HepG2 (cell line): ENCODE data around the gene CLDND2. TPM values are rescaled to one million over a fixed set of nuclear protein-coding genes. Genes with fewer than 3 reads are reported as not detected.

ENCODE experiments used
- CBFB ChIP-seq: sonication (generic); formaldehyde crosslinking; IDR thresholded peaks from 2 replicates; pipeline ENCODE4 v1.4.0; 2020; ENCODE audit warnings: missing genetic modification reagents
- CREB3 ChIP-seq: sonication (generic); formaldehyde crosslinking; IDR thresholded peaks from 2 replicates; pipeline ENCODE4 v1.5.0; 2020; ENCODE audit warnings: missing genetic modification reagents
- HIVEP1 ChIP-seq: sonication (generic); formaldehyde crosslinking; IDR thresholded peaks from 2 replicates; pipeline ENCODE4 v1.4.0; 2020; ENCODE audit warnings: mild to moderate bottlenecking, missing genetic modification reagents
- HMG20A ChIP-seq: IDR thresholded peaks from 2 replicates; pipeline ENCODE4 v1.6.1; 2016; ENCODE audit warnings: borderline replicate concordance
- HMGXB3 ChIP-seq: sonication (generic); formaldehyde crosslinking; IDR thresholded peaks from 2 replicates; pipeline ENCODE4 v1.4.0; 2020; ENCODE audit warnings: missing genetic modification reagents, borderline replicate concordance
- HOXA5 ChIP-seq: sonication (generic); formaldehyde crosslinking; IDR thresholded peaks from 2 replicates; pipeline ENCODE4 v1.4.0; 2020; ENCODE audit warnings: missing genetic modification reagents
- IKZF4 ChIP-seq: sonication (generic); formaldehyde crosslinking; IDR thresholded peaks from 2 replicates; pipeline ENCODE4 v1.5.1; 2020; ENCODE audit warnings: borderline replicate concordance, mild to moderate bottlenecking, low read depth, missing genetic modification reagents; ENCODE audit errors: not compliant biosample characterization
- KLF13 ChIP-seq: sonication (generic); formaldehyde crosslinking; IDR thresholded peaks from 2 replicates; pipeline ENCODE4 v1.4.0; 2020; ENCODE audit warnings: mild to moderate bottlenecking, missing genetic modification reagents
- MAFG ChIP-seq: sonication (generic); formaldehyde crosslinking; IDR thresholded peaks from 2 replicates; pipeline ENCODE4 v1.5.1; 2020; ENCODE audit warnings: mild to moderate bottlenecking, missing genetic modification reagents
- NFE2 ChIP-seq: sonication (generic); formaldehyde crosslinking; IDR thresholded peaks from 2 replicates; pipeline ENCODE4 v1.4.0; 2020; ENCODE audit warnings: missing genetic modification reagents
- PBX3 ChIP-seq: sonication (generic); formaldehyde crosslinking; IDR thresholded peaks from 2 replicates; pipeline ENCODE4 v1.8.1; 2023; ENCODE audit warnings: missing genetic modification reagents, inconsistent platforms, borderline replicate concordance
- PCBP1 ChIP-seq: fragments of 200-400 bp; formaldehyde crosslinking; IDR thresholded peaks from 2 replicates; pipeline ENCODE4 v1.6.1; 2017; ENCODE audit warnings: mild to moderate bottlenecking, low read depth, low read length, borderline replicate concordance
- RNF2 ChIP-seq: fragments of 450-650 bp; conservative IDR thresholded peaks from 2 replicates; pipeline ENCODE4 v1.6.1; 2016; ENCODE audit warnings: low read depth
- SRY ChIP-seq: sonication (generic); formaldehyde crosslinking; IDR thresholded peaks from 2 replicates; pipeline ENCODE4 v1.8.0; 2022; ENCODE audit warnings: mild to moderate bottlenecking, missing genetic modification reagents
- TCF12 ChIP-seq, 2 experiments: fragments of 450-650 bp in 1 of 2; sonication (generic) in 1 of 2; formaldehyde crosslinking in 1 of 2; IDR thresholded peaks; 2 replicates each; pipeline versions ENCODE4 v1.6.1 to v1.8.0; 2017 to 2022; ENCODE audit warnings: antibody characterized with exemption in 1 of 2, mild to moderate bottlenecking in 1 of 2, missing genetic modification reagents in 1 of 2, moderate library complexity in 1 of 2
- TRIM24 ChIP-seq: sonication (generic); formaldehyde crosslinking; IDR thresholded peaks from 2 replicates; pipeline ENCODE4 v1.8.0; 2022; ENCODE audit warnings: mild to moderate bottlenecking, missing genetic modification reagents
- ZBTB7B ChIP-seq: sonication (generic); formaldehyde crosslinking; IDR thresholded peaks from 2 replicates; pipeline ENCODE4 v1.4.0; 2020; ENCODE audit warnings: missing genetic modification reagents
- ZNF432 ChIP-seq: sonication (generic); formaldehyde crosslinking; IDR thresholded peaks from 2 replicates; pipeline ENCODE4 v1.5.0; 2020; ENCODE audit warnings: missing genetic modification reagents, mild to moderate bottlenecking, borderline replicate concordance
- ZNF570 ChIP-seq: sonication (generic); formaldehyde crosslinking; IDR thresholded peaks from 2 replicates; pipeline ENCODE4 v1.4.0; 2020; ENCODE audit warnings: mild to moderate bottlenecking, missing genetic modification reagents, borderline replicate concordance
- ZNF670 ChIP-seq: sonication (generic); formaldehyde crosslinking; IDR thresholded peaks from 2 replicates; pipeline ENCODE4 v1.8.0; 2022; ENCODE audit warnings: mild to moderate bottlenecking, missing genetic modification reagents, borderline replicate concordance
- ZSCAN22 ChIP-seq: sonication (generic); formaldehyde crosslinking; IDR thresholded peaks from 2 replicates; pipeline ENCODE4 v1.4.0; 2020; ENCODE audit warnings: mild to moderate bottlenecking, missing genetic modification reagents
- polyA plus RNA-seq, 8 experiments: library from polyadenylated mRNA; depleted of rRNA in 3 of 8; stranded (reverse) in 7 of 8; unstranded in 1 of 8; fragments of >200 nt; fragmentation: Illumina TruSeq in 4 of 8; extraction: Trizol in 4 of 8; gene quantifications; 2 replicates each; pipeline versions ENCODE4 v1.2.1 to v1.2.3, GENCODE V29; 2011 to 2016; ENCODE audit warnings: low read depth in 4 of 8, missing spikeins in 1 of 8, mixed read lengths in 1 of 8; ENCODE audit not compliant: insufficient read depth in 1 of 8
- total RNA-seq, 5 experiments: library from RNA; depleted of rRNA; stranded (reverse); fragments of >200 nt; fragmentation: Illumina TruSeq; extraction: Trizol; gene quantifications; 2 replicates each; pipeline ENCODE4 v1.2.3, GENCODE V29; 2016; ENCODE audit warnings: low read depth in 1 of 5
- TF ChIP-seq, protein P1 (sequence below): sonication (generic); formaldehyde crosslinking; IDR thresholded peaks from 2 replicates; pipeline ENCODE4 v1.8.1; 2023; ENCODE audit warnings: mild to moderate bottlenecking, missing genetic modification reagents

Gene CLDND2
- total and polyA plus RNA-seq, 2 of the 13 experiments (the other 11 are each of a cell fraction or from before 2014, with no cell fraction given), result 0.84 to 1.8 TPM

DNA sequence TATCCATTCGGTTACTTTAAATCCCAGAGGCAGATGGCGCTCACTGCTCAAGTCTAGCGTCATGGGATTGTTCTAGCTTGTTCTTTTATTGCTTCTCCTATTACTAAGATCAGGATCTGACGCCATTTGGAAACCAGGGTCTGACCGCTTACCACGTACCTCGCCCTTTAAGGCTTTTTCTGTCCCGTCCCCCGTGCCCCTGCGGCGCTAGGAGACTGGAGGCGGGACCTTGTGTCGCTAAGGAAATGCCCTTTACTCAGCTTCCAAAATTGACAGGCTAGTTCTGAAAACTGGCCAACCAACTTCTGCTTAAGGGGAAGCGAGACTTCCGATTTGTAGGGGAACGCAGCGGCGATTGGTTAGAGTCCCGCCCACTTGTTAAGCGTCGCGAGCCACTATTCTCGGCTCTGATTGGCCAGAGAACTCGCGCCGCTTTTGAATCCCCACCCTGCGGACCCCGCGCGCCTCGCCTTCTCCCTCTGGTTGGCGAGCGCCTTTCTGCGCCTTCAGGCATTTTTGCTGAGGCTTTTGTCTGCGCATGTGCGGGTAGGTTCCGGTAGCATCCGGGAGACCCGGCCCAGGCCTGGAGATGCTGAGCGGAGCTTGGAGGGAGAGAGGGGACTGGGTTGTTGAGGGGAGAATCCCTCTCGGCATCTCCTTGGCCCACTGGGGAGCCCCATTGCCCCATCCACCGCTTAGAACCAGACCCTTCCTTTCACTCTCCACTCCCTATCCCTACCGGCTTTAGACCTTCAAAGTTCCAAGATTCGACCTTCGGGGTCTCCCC lies 25.4 kb upstream of the CLDND2 start (continued):
- TF ChIP-seq ZBTB7B (CRISPR knock-in tag), result no peak
- no peak for TF ChIP-seq HOXA5 (CRISPR knock-in tag)
- no peak for TF ChIP-seq ZNF570 (CRISPR knock-in tag)
- TF ChIP-seq RNF2, result peak; percentile 84
- no peak for TF ChIP-seq CREB3 (CRISPR knock-in tag)
- TF ChIP-seq HMG20A (CRISPR knock-in tag), result no peak
- peak; percentile 52; the same call in 1 of the 2 replicates for TF ChIP-seq PBX3 (CRISPR knock-in tag)
- TF ChIP-seq NFE2 (CRISPR knock-in tag), result no peak
- peak; percentile 99 for TF ChIP-seq HMGXB3 (CRISPR knock-in tag)
- TF ChIP-seq ZNF432 (CRISPR knock-in tag), result no peak
- no peak for TF ChIP-seq TRIM24 (CRISPR knock-in tag)
- no peak for TF ChIP-seq KLF13 (CRISPR knock-in tag)
- no peak for TF ChIP-seq SRY
- TF ChIP-seq, protein P1, sequence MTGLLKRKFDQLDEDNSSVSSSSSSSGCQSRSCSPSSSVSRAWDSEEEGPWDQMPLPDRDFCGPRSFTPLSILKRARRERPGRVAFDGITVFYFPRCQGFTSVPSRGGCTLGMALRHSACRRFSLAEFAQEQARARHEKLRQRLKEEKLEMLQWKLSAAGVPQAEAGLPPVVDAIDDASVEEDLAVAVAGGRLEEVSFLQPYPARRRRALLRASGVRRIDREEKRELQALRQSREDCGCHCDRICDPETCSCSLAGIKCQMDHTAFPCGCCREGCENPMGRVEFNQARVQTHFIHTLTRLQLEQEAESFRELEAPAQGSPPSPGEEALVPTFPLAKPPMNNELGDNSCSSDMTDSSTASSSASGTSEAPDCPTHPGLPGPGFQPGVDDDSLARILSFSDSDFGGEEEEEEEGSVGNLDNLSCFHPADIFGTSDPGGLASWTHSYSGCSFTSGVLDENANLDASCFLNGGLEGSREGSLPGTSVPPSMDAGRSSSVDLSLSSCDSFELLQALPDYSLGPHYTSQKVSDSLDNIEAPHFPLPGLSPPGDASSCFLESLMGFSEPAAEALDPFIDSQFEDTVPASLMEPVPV, result 0 out of 2 replicates have a peak, but pooled peaks have one; percentile 47
- peak; percentile 67; the same call in 1 of the 2 replicates for TF ChIP-seq HIVEP1 (CRISPR knock-in tag)
- no peak for TF ChIP-seq TCF12 (IDR thresholded peaks at IDR 0.05)
- peak; percentile 33; the same call in 1 of the 2 replicates for TF ChIP-seq TCF12 (CRISPR knock-in tag; IDR thresholded peaks at IDR 0.05)
- peak; percentile 84; the same call in 1 of the 2 replicates for TF ChIP-seq PCBP1
- no peak for TF ChIP-seq CBFB (CRISPR knock-in tag)
- no peak for TF ChIP-seq IKZF4 (CRISPR knock-in tag)
- no peak for TF ChIP-seq MAFG
- TF ChIP-seq ZNF670 (CRISPR knock-in tag), result no peak
- TF ChIP-seq ZSCAN22 (CRISPR knock-in tag), result peak; percentile 86
